Aorta (tissue), 5 donors: ENCODE data around the gene HNRNPA2B1. TPM values are rescaled to one million over a fixed set of nuclear protein-coding genes. Genes with fewer than 3 reads are reported as not detected.

Source experiments
- ATAC-seq: fragments of 200-7000 bp; cut with Tn5 transposase; one replicate; pipeline ENCODE4 v1.9.1; 2022; ENCODE audit warnings: moderate library complexity; ENCODE audit not compliant: low FRiP score
- DNase-seq, 2 donors: peaks; one replicate each; pipeline ENCODE4 v3.0.0-alpha.2; 2020
- H3K27ac ChIP-seq, 2 donors: one replicate each; pipeline ENCODE4 v1.5.1; 2013; ENCODE audit warnings: low read length in 2 of 2, mild to moderate bottlenecking in 2 of 2, moderate library complexity in 2 of 2, control low read depth in 1 of 2, inconsistent platforms in 1 of 2, low read depth in 1 of 2
- H3K27me3 ChIP-seq, 2 donors: one replicate each; pipeline ENCODE4 v1.6.1; 2013; ENCODE audit warnings: control low read depth in 1 of 2, low read length in 1 of 2, mild to moderate bottlenecking in 1 of 2, moderate library complexity in 1 of 2; ENCODE audit not compliant: insufficient read depth in 2 of 2, control insufficient read depth in 1 of 2
- H3K36me3 ChIP-seq, 2 donors: one replicate each; pipeline ENCODE4 v1.6.1; 2013; ENCODE audit warnings: control low read depth in 1 of 2, low read length in 1 of 2, mild to moderate bottlenecking in 1 of 2; ENCODE audit not compliant: insufficient read depth in 2 of 2, control insufficient read depth in 1 of 2
- H3K4me1 ChIP-seq, 2 donors: one replicate each; pipeline ENCODE4 v1.6.1; 2013; ENCODE audit warnings: low read length in 2 of 2, control low read depth in 1 of 2, mild to moderate bottlenecking in 1 of 2, moderate library complexity in 1 of 2; ENCODE audit not compliant: insufficient read depth in 2 of 2, control insufficient read depth in 1 of 2
- H3K4me3 ChIP-seq, 2 donors: one replicate each; pipeline ENCODE4 v1.5.1; 2013; ENCODE audit warnings: low read length in 2 of 2, control low read depth in 1 of 2, mild to moderate bottlenecking in 1 of 2
- H3K9me3 ChIP-seq: one replicate; pipeline ENCODE4 v1.6.1; 2013; ENCODE audit warnings: mild to moderate bottlenecking, low read length; ENCODE audit not compliant: control insufficient read depth
- WGBS, 2 donors: extraction: QIAGEN DNeasy Blood & Tissue Kit; methylation state at CpG; one replicate each; pipeline ENCODE4 v1.1.7; 2013; 5-methylcytosine and 5-hydroxymethylcytosine counted together
- intact Hi-C, 2 donors: fragments of 100-400 bp; cut with DNase I; formaldehyde crosslinking; loops; one replicate each; pipeline versions ENCODE4 v1.14.2 to v1.15.0; 2022
- polyA plus RNA-seq, 2 donors: library from polyadenylated mRNA; stranded (reverse); fragments of 200-250 nt; gene quantifications; one replicate each; pipeline ENCODE4 v1.2.3, GENCODE V29; 2013
- total RNA-seq, 2 donors: library from RNA; stranded (reverse); fragmentation: NEBNext Ultra II Directional; extraction: Animal tissue kit (Norgen Biotek cat#: 25700); gene quantifications; one replicate each; pipeline ENCODE4 v1.2.1, GENCODE V29; 2021
- donor health status: healthy with polysubstance abuse.
- donor health status: Bipolar disorder and iron deficiency.
- donor health status: DM: no; HTN: no; CAD: no.
- donor health status: DM: no; HTN: no; CAD: no.
- donor health status: DM: yes; HTN: yes; CAD: no.

Gene HNRNPA2B1
- total and polyA plus RNA-seq, 4 donors: 332 to 392 (median 350) TPM

DNA sequence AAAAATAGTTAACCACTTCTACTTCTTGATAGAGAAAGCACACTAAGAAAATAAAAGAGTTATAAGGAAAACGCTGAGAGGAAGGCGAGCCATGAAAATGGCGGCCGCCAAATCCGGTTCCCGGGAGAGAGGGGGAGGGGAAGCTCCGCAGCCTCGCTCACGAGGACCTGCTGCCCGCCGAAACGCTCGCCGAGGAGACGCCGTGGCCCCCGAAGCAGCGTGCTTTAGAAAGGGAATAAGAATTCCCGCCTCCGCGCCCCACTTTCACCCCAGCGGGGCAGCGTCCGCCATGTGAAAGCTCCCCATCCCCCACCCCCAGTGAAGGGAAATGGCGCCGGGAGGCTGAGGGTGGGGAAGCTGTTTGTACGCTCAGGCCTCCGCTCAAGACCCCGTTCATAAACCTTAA is 505 bp downstream of the HNRNPA2B1 start:
- ATAC-seq (peak; percentile 70), DNase-seq (peak; percentile 76 to 89)
- Histone ChIP-seq H3K9me3 (no peaks in the 10 kb centered on the region), H3K27ac (peak overlapping the region; percentile 90 to 100), H3K4me1 (peaks cover 0 to 6% of the 10 kb centered on the region in 2 donors), H3K4me3 (peak overlapping the region; percentile 95 to 98), H3K36me3 (peaks cover 0 to 2% of the 10 kb centered on the region in 2 donors), H3K27me3 (no peaks in the 10 kb centered on the region)
- 0% methylated on average over 26 to 29 of the region's 29 CpGs for WGBS, 2 donors
- intact Hi-C loops: loop anchor here (10.0 kb wide), 2 partner anchors 955 to 965 kb away; partner anchors contain the start of genes HOXA3 (in 1 of the 2), HOXA7 (in 1 of the 2) and HOXA9 (in 1 of the 2)

DNA sequence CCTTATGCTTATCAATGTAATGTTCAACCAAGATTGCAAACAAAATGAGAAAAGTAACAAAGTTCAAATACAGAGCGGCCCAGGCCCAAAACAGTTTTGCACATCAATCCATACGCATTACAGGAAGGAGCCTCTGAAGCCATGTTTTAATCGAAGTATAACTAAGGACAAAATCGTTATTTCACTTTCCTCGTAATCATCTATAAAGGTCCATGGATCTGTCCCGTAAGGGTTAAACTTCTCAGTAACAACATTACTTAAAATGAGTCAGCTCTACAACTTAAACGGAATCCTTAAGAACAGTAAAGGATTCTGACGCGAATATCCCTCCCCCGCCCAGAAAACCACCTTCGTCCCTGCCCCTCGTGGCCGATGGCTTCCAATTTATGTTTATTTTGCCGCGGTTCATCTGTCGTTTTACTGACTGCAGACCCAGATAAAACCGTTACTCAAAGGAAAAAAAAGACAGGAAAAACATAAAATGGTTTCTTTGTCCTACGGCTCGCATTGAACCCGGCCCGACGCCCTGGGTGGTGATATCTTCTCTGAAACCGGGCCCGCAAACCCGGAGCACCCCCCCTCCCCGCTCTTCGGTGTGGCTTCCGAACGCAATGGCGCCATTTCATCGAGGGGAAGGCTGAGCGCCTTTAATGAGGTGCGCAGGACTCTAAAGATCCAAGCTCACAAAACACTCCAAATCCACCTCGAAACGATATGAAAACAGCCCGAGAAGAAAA is 1.1 kb downstream of the HNRNPA2B1 start:
- H3K4me3 ChIP-seq: peak overlapping the region; percentile 95 to 98
- peak; percentile 53 for ATAC-seq
- peak; percentile 83 to 85 for DNase-seq
- H3K27me3 ChIP-seq: no peaks in the 10 kb centered on the region
- no peaks in the 10 kb centered on the region for H3K9me3 ChIP-seq
- 0% methylated on average over 36 of the region's 36 CpGs for WGBS, 2 donors
- H3K36me3 ChIP-seq: peaks cover 0 to 2% of the 10 kb centered on the region in 2 donors
- intact Hi-C loops: loop anchor here (10.0 kb wide), 3 partner anchors 165 to 965 kb away; partner anchors contain the start of genes HOXA3 (in 1 of the 2), HOXA7 (in 1 of the 2) and HOXA9 (in 1 of the 2)
- H3K4me1 ChIP-seq: peaks cover under 1 to 5% of the 10 kb centered on the region in 2 donors
- peak overlapping the region; percentile 90 to 100 for H3K27ac ChIP-seq

DNA sequence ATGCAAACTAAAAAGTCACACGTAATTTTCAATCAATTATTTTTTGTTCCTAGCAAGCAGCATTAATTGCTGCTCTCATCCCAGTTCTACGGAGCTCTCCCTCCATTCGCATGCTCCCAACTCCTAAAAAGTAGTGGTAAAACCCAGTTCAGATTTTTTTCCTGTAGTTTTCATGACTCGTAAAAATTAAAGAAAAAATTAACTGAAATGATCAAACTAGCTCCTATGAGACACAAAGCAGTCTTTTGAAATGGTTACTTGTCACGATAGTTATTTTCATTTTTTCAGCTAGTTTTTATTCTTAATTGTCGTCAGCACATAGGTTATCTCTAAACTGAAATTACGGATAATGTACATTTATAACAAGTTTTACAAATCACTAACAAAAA is 1.8 kb downstream of the HNRNPA2B1 start:
- no peak for ATAC-seq
- Histone ChIP-seq H3K4me1 (peaks cover 1 to 3% of the 10 kb centered on the region in 2 donors), H3K27ac (no peak overlapping the region)

DNA sequence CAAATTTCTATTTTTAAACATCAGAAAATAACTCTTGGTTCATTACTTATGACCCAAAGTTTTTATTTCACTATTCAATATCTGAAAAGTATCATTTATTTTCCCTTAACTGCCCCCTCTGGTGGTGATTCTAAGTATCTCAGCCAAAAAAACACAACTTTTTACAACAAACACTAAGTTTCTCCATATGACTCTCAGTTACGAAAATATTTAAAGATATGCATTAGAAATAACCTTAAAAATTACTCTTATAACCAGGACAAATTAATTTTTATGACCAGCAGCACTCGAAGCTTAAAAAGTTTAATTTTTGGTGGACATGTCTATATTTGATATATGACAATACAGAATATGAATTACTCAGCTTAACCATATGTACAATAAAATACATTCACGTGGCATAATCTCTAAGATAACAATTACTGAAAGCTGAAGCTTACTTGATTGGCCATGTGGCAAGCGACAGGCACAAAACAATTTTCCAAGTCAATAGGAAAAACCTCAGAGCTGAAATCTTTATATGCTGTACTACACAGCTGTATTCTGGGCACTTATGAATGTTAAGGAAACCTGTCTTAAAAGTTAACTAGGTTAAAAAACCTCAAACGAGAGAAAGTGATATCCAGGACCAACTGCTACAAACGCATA is 2.3 kb downstream of the HNRNPA2B1 start:
- H3K4me1 ChIP-seq: peaks cover 1 to 3% of the 10 kb centered on the region in 2 donors
- intact Hi-C loops: loop anchor here in 1 of 2 donors (10.0 kb wide), 1 partner anchor 167 kb away; no protein-coding TSS in a partner anchor

More for the DNA sequence above, 1.8 kb downstream of the HNRNPA2B1 start:
- WGBS, 2 donors: 0% methylated on average over 7 of the region's 7 CpGs
- peak overlapping the region; percentile 95 to 98 for H3K4me3 ChIP-seq
- H3K36me3 ChIP-seq: peaks cover 0 to 2% of the 10 kb centered on the region in 2 donors
- DNase-seq: no peak
- no peaks in the 10 kb centered on the region for H3K9me3 ChIP-seq
- intact Hi-C loops: loop anchor here in 1 of 2 donors (10.0 kb wide), 1 partner anchor 166 kb away; no protein-coding TSS in a partner anchor
- H3K27me3 ChIP-seq: no peaks in the 10 kb centered on the region

GRCh38 chr7:26197153-26198115 is 3.1 kb downstream of the HNRNPA2B1 start:
- WGBS, 2 donors: 10 to 12% methylated on average over 5 of the region's 5 CpGs
- Histone ChIP-seq H3K27ac (no peak overlapping the region), H3K4me1 (peaks cover 1 to 5% of the 10 kb centered on the region in 2 donors), H3K4me3 (peak overlapping the region; percentile 36 to 52), H3K27me3 (no peaks in the 10 kb centered on the region), H3K36me3 (peaks cover 0 to 3% of the 10 kb centered on the region in 2 donors), H3K9me3 (no peaks in the 10 kb centered on the region)
- ATAC-seq: no peak
- no peak for DNase-seq
- intact Hi-C loops: loop anchor here in 1 of 2 donors (10.0 kb wide), 1 partner anchor 167 kb away; no protein-coding TSS in a partner anchor

More for the DNA sequence above, 2.3 kb downstream of the HNRNPA2B1 start:
- ATAC-seq (no peak), DNase-seq (no peak)
- WGBS, 2 donors: 0% methylated on average over 6 of the region's 6 CpGs
- no peak overlapping the region for H3K27ac ChIP-seq
- H3K27me3 ChIP-seq: no peaks in the 10 kb centered on the region
- peaks cover 0 to 3% of the 10 kb centered on the region in 2 donors for H3K36me3 ChIP-seq
- no peaks in the 10 kb centered on the region for H3K9me3 ChIP-seq
- H3K4me3 ChIP-seq: peak overlapping the region; percentile 95 to 98

GRCh38 chr7:26195867-26196657 is 4.5 kb downstream of the HNRNPA2B1 start:
- no peaks in the 10 kb centered on the region for H3K27me3 ChIP-seq
- H3K27ac ChIP-seq: no peak overlapping the region
- H3K36me3 ChIP-seq: peaks cover 3% of the 10 kb centered on the region in 2 donors
- no peaks in the 10 kb centered on the region for H3K9me3 ChIP-seq
- DNase-seq: no peak
- intact Hi-C loops: loop anchor here in 1 of 2 donors (10.0 kb wide), 1 partner anchor 169 kb away; no protein-coding TSS in a partner anchor
- no peak for ATAC-seq
- H3K4me3 ChIP-seq: no peak overlapping the region
- 56 to 59% methylated on average over 10 of the region's 10 CpGs for WGBS, 2 donors
- H3K4me1 ChIP-seq: peaks cover 1 to 6% of the 10 kb centered on the region in 2 donors

DNA sequence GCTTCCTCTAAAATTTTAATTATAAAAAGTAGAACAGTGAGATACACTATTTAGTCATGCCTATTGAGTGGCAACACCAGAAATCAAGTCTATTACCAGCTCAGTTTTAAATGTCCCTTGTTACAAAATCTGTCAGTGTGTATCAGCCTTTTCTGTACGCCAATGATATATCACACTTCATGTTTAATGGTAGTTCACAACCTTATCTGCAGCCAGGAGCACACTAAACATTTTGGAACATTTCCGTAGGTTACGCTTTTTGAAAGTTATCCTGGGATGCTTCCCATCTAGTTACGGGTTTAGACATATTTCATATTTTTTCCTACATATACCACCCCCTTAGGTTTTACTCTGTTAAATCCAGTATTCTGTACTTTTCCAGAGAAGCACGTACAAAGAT is 5.4 kb downstream of the HNRNPA2B1 start:
- WGBS, 2 donors: 62 to 64% methylated on average over 5 of the region's 5 CpGs
- H3K36me3 ChIP-seq: peaks cover 3 to 7% of the 10 kb centered on the region in 2 donors

More for the DNA sequence above, 5.4 kb downstream of the HNRNPA2B1 start:
- peaks cover 1 to 6% of the 10 kb centered on the region in 2 donors for H3K4me1 ChIP-seq
- ATAC-seq (no peak), DNase-seq (no peak)
- intact Hi-C loops: loop anchor here in 1 of 2 donors (10.0 kb wide), 1 partner anchor 170 kb away; no protein-coding TSS in a partner anchor
- H3K9me3 ChIP-seq: no peaks in the 10 kb centered on the region
- no peak overlapping the region for H3K27ac ChIP-seq
- H3K4me3 ChIP-seq: no peak overlapping the region
- no peaks in the 10 kb centered on the region for H3K27me3 ChIP-seq
